Liver (tissue), 9 donors: Measurements from ENCODE around the gene STAT5A. TPM values are rescaled to one million over a fixed set of nuclear protein-coding genes. Genes with fewer than 3 reads are reported as not detected.

Experiments
- DNase-seq: peaks from one replicate; pipeline ENCODE4 v3.0.0-alpha.2; 2017; ENCODE audit warnings: low spot score
- H3K27ac ChIP-seq, 2 donors: one replicate each; pipeline ENCODE4 v1.7.0; 2013; ENCODE audit warnings: inconsistent platforms in 2 of 2, low read length in 2 of 2, control low read depth in 1 of 2, low read depth in 1 of 2, mild to moderate bottlenecking in 1 of 2
- H3K27me3 ChIP-seq, 4 donors: one replicate each; pipeline versions ENCODE4 v1.6.1 to v1.7.0; 2013; ENCODE audit warnings: low read length in 3 of 4, inconsistent platforms in 1 of 4, mild to moderate bottlenecking in 1 of 4, moderate library complexity in 1 of 4; ENCODE audit not compliant: control insufficient read depth in 4 of 4, insufficient read depth in 4 of 4
- H3K36me3 ChIP-seq, 4 donors: one replicate each; pipeline versions ENCODE4 v1.6.1 to v1.7.0; 2013; ENCODE audit warnings: low read length in 3 of 4, mild to moderate bottlenecking in 3 of 4, low read depth in 1 of 4, moderate library complexity in 1 of 4; ENCODE audit not compliant: control insufficient read depth in 4 of 4, insufficient read depth in 3 of 4
- H3K4me1 ChIP-seq, 4 donors: one replicate each; pipeline versions ENCODE4 v1.6.1 to v1.7.0; 2013; ENCODE audit warnings: low read length in 3 of 4, mild to moderate bottlenecking in 3 of 4, moderate library complexity in 1 of 4; ENCODE audit not compliant: control insufficient read depth in 4 of 4, insufficient read depth in 4 of 4
- H3K4me3 ChIP-seq, 3 donors: one replicate each; pipeline versions ENCODE4 v1.6.1 to v1.7.0; 2013; ENCODE audit warnings: low read length in 3 of 3, control low read depth in 1 of 3, low read depth in 1 of 3, mild to moderate bottlenecking in 1 of 3
- H3K9ac ChIP-seq, 2 donors: one replicate each; pipeline ENCODE4 v1.7.0; 2013; ENCODE audit warnings: low read length in 2 of 2, mild to moderate bottlenecking in 2 of 2, moderate library complexity in 2 of 2, control low read depth in 1 of 2, low read depth in 1 of 2
- H3K9me3 ChIP-seq, 4 donors: one replicate each; pipeline versions ENCODE4 v1.6.1 to v1.7.0; 2013; ENCODE audit warnings: low read length in 3 of 4; ENCODE audit not compliant: control insufficient read depth in 4 of 4
- ATF3 ChIP-seq: IDR thresholded peaks from 2 replicates; pipeline ENCODE4 v1.6.1; 2016; ENCODE audit warnings: antibody characterized with exemption
- CTCF ChIP-seq: fragments of 150-350 bp; IDR thresholded peaks from 2 replicates; pipeline ENCODE4 v1.5.1; 2017; ENCODE audit warnings: improper control_type of control experiment, low read depth, low read length; ENCODE audit not compliant: missing input control
- EGR1 ChIP-seq, 2 donors: IDR thresholded peaks; 2 replicates each; pipeline ENCODE4 v1.6.1; 2016 to 2018; ENCODE audit warnings: antibody characterized with exemption in 2 of 2, low read depth in 2 of 2
- FOXA1 ChIP-seq: IDR thresholded peaks from 2 replicates; pipeline ENCODE4 v1.6.1; 2016; ENCODE audit warnings: antibody characterized with exemption
- FOXA2 ChIP-seq: IDR thresholded peaks from 2 replicates; pipeline ENCODE4 v1.6.1; 2016; ENCODE audit warnings: antibody characterized with exemption
- GABPA ChIP-seq, 2 donors: IDR thresholded peaks in 1 of 2; conservative IDR thresholded peaks in 1 of 2; 2 replicates each; pipeline ENCODE4 v1.6.1; 2016; ENCODE audit warnings: antibody characterized with exemption in 2 of 2, mild to moderate bottlenecking in 1 of 2, moderate library complexity in 1 of 2
- HNF4A ChIP-seq, 2 donors: conservative IDR thresholded peaks; 2 replicates each; pipeline ENCODE4 v1.6.1; 2016; ENCODE audit warnings: antibody characterized with exemption in 2 of 2, mild to moderate bottlenecking in 2 of 2
- HNF4G ChIP-seq: IDR thresholded peaks from 2 replicates; pipeline ENCODE4 v1.6.1; 2016; ENCODE audit warnings: antibody characterized with exemption
- JUND ChIP-seq, 2 donors: IDR thresholded peaks; 2 replicates each; pipeline ENCODE4 v1.6.1; 2016; ENCODE audit warnings: antibody characterized with exemption in 2 of 2
- MAX ChIP-seq: IDR thresholded peaks from 2 replicates; pipeline ENCODE4 v1.6.1; 2016; ENCODE audit warnings: antibody characterized with exemption
- NR2F2 ChIP-seq: IDR thresholded peaks from 2 replicates; pipeline ENCODE4 v1.6.1; 2016; ENCODE audit warnings: antibody characterized with exemption
- RAD21 ChIP-seq, 2 donors: IDR thresholded peaks; 2 replicates each; pipeline ENCODE4 v1.6.1; 2016; ENCODE audit warnings: antibody characterized with exemption in 2 of 2, mild to moderate bottlenecking in 2 of 2
- REST ChIP-seq: IDR thresholded peaks from 2 replicates; pipeline ENCODE4 v1.6.1; 2016; ENCODE audit warnings: antibody characterized with exemption, mild to moderate bottlenecking
- RXRA ChIP-seq, 2 donors: IDR thresholded peaks; 2 replicates each; pipeline ENCODE4 v1.6.1; 2017 to 2018; ENCODE audit warnings: antibody characterized with exemption in 2 of 2, mild to moderate bottlenecking in 1 of 2
- SP1 ChIP-seq: IDR thresholded peaks from 2 replicates; pipeline ENCODE4 v1.6.1; 2018; ENCODE audit warnings: antibody characterized with exemption, mild to moderate bottlenecking
- TAF1 ChIP-seq: conservative IDR thresholded peaks from 2 replicates; pipeline ENCODE4 v1.6.1; 2016; ENCODE audit warnings: antibody characterized with exemption, mild to moderate bottlenecking
- YY1 ChIP-seq: IDR thresholded peaks from 2 replicates; pipeline ENCODE4 v1.6.1; 2016; ENCODE audit warnings: antibody characterized with exemption, mild to moderate bottlenecking
- ZBTB33 ChIP-seq: IDR thresholded peaks from 2 replicates; pipeline ENCODE4 v1.6.1; 2016; ENCODE audit warnings: antibody characterized with exemption
- WGBS: extraction: QIAGEN DNeasy Blood & Tissue Kit; methylation state at CpG from one replicate; pipeline ENCODE4 v1.1.7; 2013; 5-methylcytosine and 5-hydroxymethylcytosine counted together
- polyA plus RNA-seq, 2 donors: library from polyadenylated mRNA; stranded (reverse) in 1 of 2; unstranded in 1 of 2; fragments of 200-250 nt in 1 of 2; fragments of >200 nt in 1 of 2; fragmentation: Nextera tagmentation in 1 of 2; extraction: Ambion mirVana in 1 of 2; gene quantifications; one replicate each; pipeline versions ENCODE4 v1.2.1 to v1.2.3, GENCODE V29; 2013 to 2015
- total RNA-seq, 2 donors: library from RNA; depleted of rRNA; stranded (reverse); fragments of >200 nt; gene quantifications; one replicate each; pipeline ENCODE4 v1.2.3, GENCODE V29; 2014
- donor health status: healthy.
- donor health status: healthy.
- donor health status: healthy.
- donor health status: healthy.
- donor health status: healthy.

Gene STAT5A
- total and polyA plus RNA-seq, 4 donors, result 1.7 to 37.7 (median 8.9) TPM

- Histone ChIP-seq H3K27ac (no peak overlapping the region), H3K9me3 (no peaks in the 10 kb centered on the region), H3K4me3 (no peak overlapping the region), H3K27me3 (no peaks in the 10 kb centered on the region), H3K9ac (no peak overlapping the region), H3K4me1 (peaks cover 13 to 20% (median 17%) of the 10 kb centered on the region in 4 donors), H3K36me3 (peaks cover 0 to 1% (median 0%) of the 10 kb centered on the region in 4 donors)
- DNase-seq, result no peak
- no peak for TF ChIP-seq HNF4G
- TF ChIP-seq ATF3, result no peak
- no peak for TF ChIP-seq TAF1
- no peak for TF ChIP-seq YY1
- TF ChIP-seq FOXA2, result no peak
- TF ChIP-seq GABPA (IDR thresholded peaks at IDR 0.05 in 1 of 2, conservative IDR thresholded peaks at IDR 0.05 in 1 of 2), result no peak
- no peak for TF ChIP-seq MAX
- no peak for TF ChIP-seq RXRA (IDR thresholded peaks at IDR 0.05)
- TF ChIP-seq FOXA1, result no peak
- no peak for TF ChIP-seq EGR1 (IDR thresholded peaks at IDR 0.05; ENCODE audit: low read depth in 2 of 2)
- no peak for TF ChIP-seq ZBTB33
- no peak for TF ChIP-seq HNF4A (conservative IDR thresholded peaks at IDR 0.05)
- no peak for TF ChIP-seq CTCF
- TF ChIP-seq JUND (IDR thresholded peaks at IDR 0.05), result no peak
- no peak for TF ChIP-seq REST
- TF ChIP-seq SP1, result no peak
- no peak for TF ChIP-seq NR2F2
- no peak for TF ChIP-seq RAD21 (IDR thresholded peaks at IDR 0.05)
- 82% methylated on average over 1 of the region's 1 CpG for WGBS
These were observed 70.1 kb downstream of the STAT5A start for GRCh38 chr17:42358434-42358833.
